Neural progenitor cell (in vitro differentiated cells): ENCODE measurements around the gene ZMYND10. TPM values are rescaled to one million over a fixed set of nuclear protein-coding genes. Genes with fewer than 3 reads are reported as not detected.

Source experiments
- DNase-seq: peaks from one replicate; pipeline ENCODE4 v3.0.0-alpha.2; 2016; ENCODE audit warnings: low spot score
- H2AFZ ChIP-seq: fragments of 200-600 bp; sonication (generic); replicated peaks from 2 replicates; pipeline ENCODE4 v1.6.1; 2016; ENCODE audit warnings: antibody characterized with exemption
- H3F3A ChIP-seq: fragments of 200-600 bp; sonication (generic); 2 replicates; pipeline ENCODE4 v1.6.1; 2016; ENCODE audit warnings: antibody characterized with exemption, low read depth
- H3K27ac ChIP-seq: fragments of 200-600 bp; sonication (generic); 2 replicates; pipeline ENCODE4 v1.5.1; 2016; ENCODE audit warnings: mild to moderate bottlenecking
- H3K27me3 ChIP-seq: fragments of 200-600 bp; sonication (generic); 2 replicates; pipeline ENCODE4 v1.6.1; 2016; ENCODE audit warnings: mild to moderate bottlenecking, moderate library complexity
- H3K36me3 ChIP-seq: fragments of 200-600 bp; sonication (generic); 2 replicates; pipeline ENCODE4 v1.5.1; 2016
- H3K4me1 ChIP-seq: fragments of 200-600 bp; sonication (generic); 2 replicates; pipeline ENCODE4 v1.6.1; 2016; ENCODE audit warnings: mixed run types
- H3K4me2 ChIP-seq: fragments of 200-600 bp; sonication (generic); 2 replicates; pipeline ENCODE4 v1.6.1; 2016
- H3K4me3 ChIP-seq: fragments of 200-600 bp; sonication (generic); 2 replicates; pipeline ENCODE4 v1.5.1; 2016
- H3K79me2 ChIP-seq: fragments of 200-600 bp; sonication (generic); 2 replicates; pipeline ENCODE4 v1.6.1; 2016; ENCODE audit warnings: low read depth
- H3K9ac ChIP-seq: fragments of 200-600 bp; sonication (generic); 2 replicates; pipeline ENCODE4 v1.6.1; 2016
- H3K9me3 ChIP-seq: fragments of 200-600 bp; sonication (generic); 2 replicates; pipeline ENCODE4 v1.5.1; 2016; ENCODE audit warnings: low read depth
- H4K20me1 ChIP-seq: fragments of 200-600 bp; sonication (generic); 2 replicates; pipeline ENCODE4 v1.6.1; 2016; ENCODE audit warnings: low read depth
- H3K27ac Mint-ChIP-seq: 3 replicates; pipeline ENCODE4 v1.8.0; 2021; ENCODE audit warnings: mixed read lengths
- H3K27me3 Mint-ChIP-seq: 2 replicates; pipeline ENCODE4 v1.8.0; 2022; ENCODE audit warnings: low read depth, mild to moderate bottlenecking, inconsistent platforms, moderate library complexity, mixed read lengths; ENCODE audit not compliant: insufficient read depth
- H3K36me3 Mint-ChIP-seq: 3 replicates; pipeline ENCODE4 v1.8.0; 2021; ENCODE audit warnings: mixed read lengths
- H3K4me1 Mint-ChIP-seq: 3 replicates; pipeline ENCODE4 v1.8.0; 2021; ENCODE audit warnings: mixed read lengths
- H3K4me3 Mint-ChIP-seq: 3 replicates; pipeline ENCODE4 v1.8.0; 2021; ENCODE audit warnings: mild to moderate bottlenecking, moderate library complexity, mixed read lengths
- H3K9me3 Mint-ChIP-seq: 3 replicates; pipeline ENCODE4 v1.8.0; 2020; ENCODE audit warnings: mixed read lengths
- EZH2 ChIP-seq: fragments of 200-600 bp; sonication (generic); IDR thresholded peaks from 2 replicates; pipeline ENCODE4 v1.6.1; 2017; ENCODE audit warnings: antibody characterized with exemption, mild to moderate bottlenecking, moderate library complexity
- EZH2phosphoT487 ChIP-seq: fragments of 200-600 bp; sonication (generic); IDR thresholded peaks from 2 replicates; pipeline ENCODE4 v1.6.1; 2017; ENCODE audit warnings: antibody characterized with exemption
- total RNA-seq: library from RNA; depleted of rRNA; stranded (reverse); fragments of >200 nt; gene quantifications from 2 replicates; pipeline ENCODE4 v1.2.3, GENCODE V29; 2015; ENCODE audit warnings: low replicate concordance
- TF ChIP-seq, protein P1 (sequence below): fragments of 200-600 bp; sonication (generic); IDR thresholded peaks from 2 replicates; pipeline ENCODE4 v1.5.1; 2017; ENCODE audit warnings: antibody characterized with exemption, mild to moderate bottlenecking

Gene ZMYND10
- total RNA-seq, 1 donor from 2014 or later, result 0.37 TPM

DNA sequence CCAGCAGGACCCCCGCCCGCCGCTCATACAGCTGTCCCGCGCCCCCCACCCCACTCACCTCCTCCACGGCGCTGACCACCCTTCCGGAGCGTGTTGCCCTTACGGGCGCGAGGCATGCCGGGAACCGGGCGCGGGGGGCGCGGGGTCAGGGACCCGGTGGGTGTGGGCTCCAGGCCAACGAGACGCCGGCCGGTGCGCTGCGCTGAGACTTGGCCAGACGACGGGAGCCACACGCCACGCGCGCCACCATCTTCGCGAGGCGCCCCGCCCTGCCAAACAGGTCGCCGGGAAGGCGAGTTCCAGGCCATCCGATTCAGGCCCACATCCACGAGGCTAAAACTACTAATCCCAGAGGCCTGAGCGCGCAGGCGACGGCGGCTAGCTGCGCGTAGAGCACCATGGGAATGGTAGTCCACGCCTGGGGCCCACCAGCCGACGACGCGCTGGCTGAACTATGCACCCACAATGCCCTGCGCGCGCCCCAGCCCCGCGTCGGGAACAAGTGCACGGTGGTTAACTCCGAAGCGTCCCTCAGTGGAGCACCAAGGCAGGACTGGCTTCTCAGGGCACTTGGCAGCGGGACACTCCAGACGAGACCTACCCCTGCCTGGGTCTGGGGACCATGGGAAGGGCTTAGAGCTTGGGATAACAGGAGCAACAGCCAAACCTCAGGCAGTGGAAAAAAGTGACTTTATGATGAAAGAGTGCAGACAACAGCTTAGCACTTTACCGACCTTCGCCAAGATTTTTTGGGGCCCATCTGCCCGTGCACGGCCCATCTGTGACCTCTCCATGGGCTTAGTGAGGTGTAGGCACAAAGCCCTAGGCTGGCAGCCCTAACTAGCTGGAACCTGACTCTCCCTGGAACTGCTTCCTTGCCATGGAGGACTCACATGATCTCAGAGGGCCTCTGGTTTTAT lies 53.1 kb downstream of the ZMYND10 start, which contains the start of gene IFRD2:
Gene IFRD2 (minus strand): TSS at position 271 of the 920 bp plus-strand sequence. CDS start 155 bp downstream, at position 116.
- peaks cover 12% of the 10 kb centered on the region for H3K79me2 ChIP-seq
- peaks cover 13% of the 10 kb centered on the region for H3K4me1 ChIP-seq
- peak within 1 kb of the TSS; percentile 87 for H3K4me3 Mint-ChIP-seq
- no peaks in the 10 kb centered on the region for H3K9me3 Mint-ChIP-seq
- H3K27ac Mint-ChIP-seq, result peak within 1 kb of the TSS; percentile 92
- H3K4me3 ChIP-seq, result peak within 1 kb of the TSS; percentile 77
- H3K36me3 ChIP-seq, result no peaks in the 10 kb centered on the region
- H3K9ac ChIP-seq, result peak within 1 kb of the TSS; percentile 58
- H3K9me3 ChIP-seq, result no peaks in the 10 kb centered on the region
- peak within 1 kb of the TSS; percentile 26 for H2AFZ ChIP-seq
- H3K27me3 Mint-ChIP-seq, result peaks cover 12% of the 10 kb centered on the region
- TF ChIP-seq, protein P1, sequence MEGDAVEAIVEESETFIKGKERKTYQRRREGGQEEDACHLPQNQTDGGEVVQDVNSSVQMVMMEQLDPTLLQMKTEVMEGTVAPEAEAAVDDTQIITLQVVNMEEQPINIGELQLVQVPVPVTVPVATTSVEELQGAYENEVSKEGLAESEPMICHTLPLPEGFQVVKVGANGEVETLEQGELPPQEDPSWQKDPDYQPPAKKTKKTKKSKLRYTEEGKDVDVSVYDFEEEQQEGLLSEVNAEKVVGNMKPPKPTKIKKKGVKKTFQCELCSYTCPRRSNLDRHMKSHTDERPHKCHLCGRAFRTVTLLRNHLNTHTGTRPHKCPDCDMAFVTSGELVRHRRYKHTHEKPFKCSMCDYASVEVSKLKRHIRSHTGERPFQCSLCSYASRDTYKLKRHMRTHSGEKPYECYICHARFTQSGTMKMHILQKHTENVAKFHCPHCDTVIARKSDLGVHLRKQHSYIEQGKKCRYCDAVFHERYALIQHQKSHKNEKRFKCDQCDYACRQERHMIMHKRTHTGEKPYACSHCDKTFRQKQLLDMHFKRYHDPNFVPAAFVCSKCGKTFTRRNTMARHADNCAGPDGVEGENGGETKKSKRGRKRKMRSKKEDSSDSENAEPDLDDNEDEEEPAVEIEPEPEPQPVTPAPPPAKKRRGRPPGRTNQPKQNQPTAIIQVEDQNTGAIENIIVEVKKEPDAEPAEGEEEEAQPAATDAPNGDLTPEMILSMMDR, result no peak
- TF ChIP-seq EZH2 (no peak), EZH2phosphoT487 (no peak)
- H3K36me3 Mint-ChIP-seq, result peaks cover 3% of the 10 kb centered on the region
- DNase-seq, result peak; percentile 99
- H3K27me3 ChIP-seq, result no peaks in the 10 kb centered on the region
- H4K20me1 ChIP-seq, result no peaks in the 10 kb centered on the region
- H3K27ac ChIP-seq, result no peak within 1 kb of the TSS
- no peaks in the 10 kb centered on the region for H3F3A ChIP-seq
- H3K4me2 ChIP-seq, result peak within 1 kb of the TSS; percentile 99
- peaks cover 13% of the 10 kb centered on the region for H3K4me1 Mint-ChIP-seq

Other genes starting within 250 kb of the ZMYND10 start
- gene SEMA3F, start 190.4 kb downstream of the ZMYND10 start, total RNA-seq, result 14.5 and 42.5 TPM in 2 replicates
- 0.03 TPM in 1 of 2 replicates, not detected in the other for gene GNAT1, start 154.1 kb downstream of the ZMYND10 start, total RNA-seq
- 0.17 and 0.77 TPM in 2 replicates for gene SLC38A3, start 140.5 kb downstream of the ZMYND10 start, total RNA-seq
- 249 and 321 TPM in 2 replicates for gene GNAI2, start 109.5 kb downstream of the ZMYND10 start, total RNA-seq
- 0.80 and 8.6 TPM in 2 replicates for gene SEMA3B, start 76.6 kb downstream of the ZMYND10 start, total RNA-seq
- gene LSMEM2, start 66.6 kb downstream of the ZMYND10 start, total RNA-seq, result 0.37 TPM in 1 of 2 replicates, not detected in the other
- 26.4 and 45.6 TPM in 2 replicates for gene IFRD2, start 53.3 kb downstream of the ZMYND10 start, total RNA-seq
- 2.2 and 4.9 TPM in 2 replicates for gene HYAL3, start 46.3 kb downstream of the ZMYND10 start, total RNA-seq
- 10.1 and 21.8 TPM in 2 replicates for gene NAA80, start 46.3 kb downstream of the ZMYND10 start, total RNA-seq
- 1.6 and 3.0 TPM in 2 replicates for gene HYAL1, start 42.2 kb downstream of the ZMYND10 start, total RNA-seq
- 38.9 and 92.3 TPM in 2 replicates for gene HYAL2, start 23.0 kb downstream of the ZMYND10 start, total RNA-seq
- 14.9 and 36.1 TPM in 2 replicates for gene TUSC2, start 17.5 kb downstream of the ZMYND10 start, total RNA-seq
- 13.7 and 19.5 TPM in 2 replicates for gene RASSF1, start 4.9 kb downstream of the ZMYND10 start, total RNA-seq
- gene NPRL2, start 5.0 kb upstream of the ZMYND10 start, total RNA-seq, result 15.5 and 35.7 TPM in 2 replicates
- gene CYB561D2, start 5.1 kb upstream of the ZMYND10 start, total RNA-seq, result 2.2 and 13.8 TPM in 2 replicates
- gene TMEM115, start 13.8 kb upstream of the ZMYND10 start, total RNA-seq, result 6.3 and 28.0 TPM in 2 replicates
- gene CACNA2D2, start 157.9 kb upstream of the ZMYND10 start, total RNA-seq, result 4.3 and 9.5 TPM in 2 replicates
- 8.5 and 15.6 TPM in 2 replicates for gene C3orf18, start 222.0 kb upstream of the ZMYND10 start, total RNA-seq
- 9.3 and 20.8 TPM in 2 replicates for gene HEMK1, start 223.8 kb upstream of the ZMYND10 start, total RNA-seq